WTC11 (cell line): ENCODE data around the gene FERMT3. TPM values are rescaled to one million over a fixed set of nuclear protein-coding genes. Genes with fewer than 3 reads are reported as not detected.

Source experiments
- ATAC-seq: fragments of 200-7000 bp; cut with Tn5 transposase; 2 replicates; pipeline ENCODE4 v1.10.0; 2021; ENCODE audit warnings: mild to moderate bottlenecking, moderate library complexity
- CTCF ChIA-PET: fragments of 300-600 bp; sonication (Branson Sonifier 250); formaldehyde crosslinking; loops from one replicate; lab custom pipeline; 2021; ENCODE audit warnings: antibody characterized with exemption; lab: Charles Lee
- POLR2A ChIA-PET: fragments of 350-600 bp; sonication (Branson Sonifier 250); formaldehyde crosslinking; loops from one replicate; lab custom pipeline; 2021; ENCODE audit warnings: antibody characterized with exemption; lab: Charles Lee
- DNase-seq: peaks from one replicate; pipeline ENCODE4 v3.0.0; 2021; ENCODE audit warnings: low spot score
- H3K27ac Mint-ChIP-seq: 2 replicates; pipeline ENCODE4 v1.8.0; 2021; ENCODE audit warnings: mixed read lengths
- H3K27me3 Mint-ChIP-seq: 2 replicates; pipeline ENCODE4 v1.8.0; 2021; ENCODE audit warnings: low read depth, mild to moderate bottlenecking, moderate library complexity, mixed read lengths
- H3K36me3 Mint-ChIP-seq: 2 replicates; pipeline ENCODE4 v1.8.0; 2021; ENCODE audit warnings: mixed read lengths
- H3K4me1 Mint-ChIP-seq: 2 replicates; pipeline ENCODE4 v1.8.0; 2022; ENCODE audit warnings: mixed read lengths
- H3K4me3 Mint-ChIP-seq: 2 replicates; pipeline ENCODE4 v1.8.0; 2021; ENCODE audit warnings: mild to moderate bottlenecking, moderate library complexity, mixed read lengths
- H3K9me3 Mint-ChIP-seq: 2 replicates; pipeline ENCODE4 v1.8.0; 2021; ENCODE audit warnings: mixed read lengths
- AR ChIP-seq: fragments of 250-450 bp; sonication (Bioruptor Pico); IDR thresholded peaks from 2 replicates; pipeline ENCODE4 v1.9.0; 2021; ENCODE audit warnings: mild to moderate bottlenecking
- E2F1 ChIP-seq: sonication (generic); formaldehyde crosslinking; IDR thresholded peaks from 2 replicates; pipeline ENCODE4 v1.8.0; 2022; ENCODE audit warnings: mild to moderate bottlenecking, missing genetic modification reagents
- FOXJ3 ChIP-seq: sonication (generic); formaldehyde crosslinking; IDR thresholded peaks from 2 replicates; pipeline ENCODE4 v1.9.0; 2021; ENCODE audit warnings: missing genetic modification reagents, mild to moderate bottlenecking, borderline replicate concordance
- GRHL2 ChIP-seq: fragments of 250-450 bp; sonication (Bioruptor Pico); IDR thresholded peaks from 2 replicates; pipeline ENCODE4 v1.8.0; 2022; ENCODE audit warnings: mild to moderate bottlenecking, moderate library complexity; ENCODE audit not compliant: insufficient replicate concordance, severe bottlenecking
- HMGXB4 ChIP-seq: sonication (generic); formaldehyde crosslinking; IDR thresholded peaks from 2 replicates; pipeline ENCODE4 v1.8.1; 2023; ENCODE audit warnings: mild to moderate bottlenecking, moderate library complexity, missing genetic modification reagents
- MAX ChIP-seq: sonication (generic); formaldehyde crosslinking; IDR thresholded peaks from 2 replicates; pipeline ENCODE4 v1.8.0; 2022; ENCODE audit warnings: mild to moderate bottlenecking, missing genetic modification reagents
- PRDM15 ChIP-seq: sonication (generic); formaldehyde crosslinking; IDR thresholded peaks from 2 replicates; pipeline ENCODE4 v1.8.0; 2022; ENCODE audit warnings: missing genetic modification reagents
- SMAD4 ChIP-seq: sonication (generic); formaldehyde crosslinking; IDR thresholded peaks from 2 replicates; pipeline ENCODE4 v1.8.0; 2022; ENCODE audit warnings: mild to moderate bottlenecking, missing genetic modification reagents
- USF1 ChIP-seq: sonication (generic); formaldehyde crosslinking; IDR thresholded peaks from 2 replicates; pipeline ENCODE4 v1.8.0; 2022; ENCODE audit warnings: mild to moderate bottlenecking, missing genetic modification reagents
- ZNF138 ChIP-seq: sonication (generic); formaldehyde crosslinking; conservative IDR thresholded peaks from 2 replicates; pipeline ENCODE4 v1.8.1; 2022; ENCODE audit warnings: mild to moderate bottlenecking, moderate library complexity, missing genetic modification reagents
- ZNF219 ChIP-seq: sonication (generic); formaldehyde crosslinking; IDR thresholded peaks from 2 replicates; pipeline ENCODE4 v1.8.0; 2023; ENCODE audit warnings: missing genetic modification reagents, mild to moderate bottlenecking, borderline replicate concordance
- ZNF232 ChIP-seq: sonication (generic); formaldehyde crosslinking; IDR thresholded peaks from 2 replicates; pipeline ENCODE4 v1.8.0; 2022; ENCODE audit warnings: mild to moderate bottlenecking, missing genetic modification reagents
- ZNF317 ChIP-seq: sonication (generic); formaldehyde crosslinking; IDR thresholded peaks from 2 replicates; pipeline ENCODE4 v1.8.1; 2023; ENCODE audit warnings: low read depth, mild to moderate bottlenecking, moderate library complexity, missing genetic modification reagents, borderline replicate concordance
- ZNF396 ChIP-seq: fragments of 250-450 bp; sonication (Bioruptor Pico); IDR thresholded peaks from 2 replicates; pipeline ENCODE4 v1.8.0; 2021; ENCODE audit warnings: mild to moderate bottlenecking, moderate library complexity, borderline replicate concordance
- ZNF532 ChIP-seq: fragments of 250-450 bp; sonication (Bioruptor Pico); IDR thresholded peaks from 2 replicates; pipeline ENCODE4 v1.9.0; 2021; ENCODE audit warnings: mild to moderate bottlenecking, borderline replicate concordance
- total RNA-seq: library from RNA; stranded (reverse); gene quantifications from 3 replicates; pipeline ENCODE4 v1.2.3, GENCODE V29; 2021

The FERMT3 gene
- total RNA-seq, 1 experiment from 2014 or later: 3.8 TPM

GRCh38 chr11:64262271-64263002 is 55.9 kb downstream of the FERMT3 start:
- ChIA-PET POLR2A (interaction anchor here (1.0 to 1.4 kb wide), 2 partner anchors 16 to 21 kb away, joined by 3 to 4 read pairs; no protein-coding TSS in a partner anchor), CTCF (interaction anchor here (1.2 to 4.5 kb wide), 5 partner anchors 12 to 80 kb away, joined by 3 to 65 read pairs (median 9); partner anchors contain the start of gene PLCB3)
- ATAC-seq: no peak
- Mint-ChIP-seq H3K36me3 (peaks cover 45% of the 10 kb centered on the region), H3K4me3 (no peak overlapping the region), H3K27me3 (no peaks in the 10 kb centered on the region), H3K27ac (no peak overlapping the region), H3K4me1 (no peaks in the 10 kb centered on the region; the same call in 1 of the 2 replicates), H3K9me3 (no peaks in the 10 kb centered on the region)
- DNase-seq: no peak
- TF ChIP-seq SMAD4 (CRISPR knock-in tag): no peak
- no peak for TF ChIP-seq AR (CRISPR knock-in tag)
- no peak for TF ChIP-seq ZNF232 (CRISPR knock-in tag)
- no peak for TF ChIP-seq GRHL2 (CRISPR knock-in tag)
- TF ChIP-seq ZNF532: no peak
- no peak for TF ChIP-seq ZNF396
- TF ChIP-seq ZNF317 (CRISPR knock-in tag): no peak
- no peak for TF ChIP-seq MAX
- TF ChIP-seq USF1: no peak
- no peak for TF ChIP-seq E2F1 (CRISPR knock-in tag)
- TF ChIP-seq ZNF138: no peak
- no peak for TF ChIP-seq FOXJ3 (CRISPR knock-in tag)
- no peak for TF ChIP-seq PRDM15 (CRISPR knock-in tag)
- no peak for TF ChIP-seq ZNF219
- no peak for TF ChIP-seq HMGXB4
